Gastrocnemius medialis (tissue), 4 donors: Measurements from ENCODE around the gene RASAL2. TPM values are rescaled to one million over a fixed set of nuclear protein-coding genes. Genes with fewer than 3 reads are reported as not detected.

Source experiments
- ATAC-seq, 2 donors: fragments of 150-250 bp; one replicate each; pipeline ENCODE4 v1.9.1; 2016
- DNase-seq, 2 donors: peaks; one replicate each; pipeline ENCODE4 v3.0.0-alpha.2; 2019
- H3K27ac ChIP-seq, 4 donors: fragments of 200-600 bp; sonication (generic); 1 replicate in 1 of 4; 2 replicates in 3 of 4; pipeline ENCODE4 v1.5.1; 2016 to 2018; ENCODE audit warnings: mild to moderate bottlenecking in 2 of 4, moderate library complexity in 1 of 4
- H3K27me3 ChIP-seq, 3 donors: fragments of 200-600 bp; sonication (generic) in 2 of 3; 1 replicate in 1 of 3; 2 replicates in 2 of 3; pipeline versions ENCODE4 v1.5.1 to v1.6.0; 2016 to 2019; ENCODE audit warnings: mild to moderate bottlenecking in 1 of 3, moderate library complexity in 1 of 3
- H3K36me3 ChIP-seq, 2 donors: fragments of 200-600 bp; sonication (generic) in 1 of 2; one replicate each; pipeline ENCODE4 v1.5.1; 2017 to 2018
- H3K4me1 ChIP-seq, 2 donors: fragments of 200-600 bp; sonication (generic) in 1 of 2; one replicate each; pipeline ENCODE4 v1.5.1; 2016 to 2017; ENCODE audit warnings: mild to moderate bottlenecking in 2 of 2
- H3K4me3 ChIP-seq, 4 donors: fragments of 200-600 bp; sonication (generic) in 3 of 4; 1 replicate in 1 of 4; 2 replicates in 3 of 4; pipeline ENCODE4 v1.5.1; 2016 to 2019; ENCODE audit warnings: mild to moderate bottlenecking in 2 of 4
- H3K9me3 ChIP-seq, 3 donors: fragments of 200-600 bp; sonication (generic) in 2 of 3; 1 replicate in 1 of 3; 2 replicates in 2 of 3; pipeline ENCODE4 v1.5.1; 2016 to 2019
- POLR2A ChIP-seq, 2 donors: fragments of 450-650 bp; IDR thresholded peaks; one replicate each; pipeline ENCODE4 v1.6.1; 2017; ENCODE audit warnings: antibody characterized with exemption in 2 of 2, mild to moderate bottlenecking in 2 of 2, moderate library complexity in 2 of 2
- in situ Hi-C, 4 donors: fragments of 200-750 bp; cut with MboI; loops; one replicate each; pipeline versions ENCODE4 v1.15.0 to v1.8.0; 2017; ENCODE audit warnings: low sequenced_read_pairs in 4 of 4
- intact Hi-C: fragments of 100-400 bp; cut with DNase I; formaldehyde crosslinking; loops from one replicate; pipeline ENCODE4 v1.15.1; 2023; ENCODE audit warnings: low total_unique reads
- total RNA-seq, 4 donors: library from RNA; depleted of rRNA; stranded (reverse); fragments of >200 nt; gene quantifications; one replicate each; pipeline versions ENCODE4 v1.1.0 to v1.2.3, GENCODE V29; 2016
- TF ChIP-seq, protein P1 (sequence below), 5 experiments: fragments of 450-650 bp in 3 of 5; fragments of 200-600 bp in 2 of 5; sonication (generic) in 2 of 5; IDR thresholded peaks in 4 of 5; conservative IDR thresholded peaks in 1 of 5; 1 replicate in 4 of 5; 2 replicates in 1 of 5; pipeline ENCODE4 v1.5.1; 2016 to 2019; ENCODE audit warnings: antibody characterized with exemption in 5 of 5, mild to moderate bottlenecking in 3 of 5, moderate library complexity in 3 of 5

Gene RASAL2
- total RNA-seq, 4 donors from 2014 or later, result 7.6 to 13.4 (median 8.8) TPM

DNA sequence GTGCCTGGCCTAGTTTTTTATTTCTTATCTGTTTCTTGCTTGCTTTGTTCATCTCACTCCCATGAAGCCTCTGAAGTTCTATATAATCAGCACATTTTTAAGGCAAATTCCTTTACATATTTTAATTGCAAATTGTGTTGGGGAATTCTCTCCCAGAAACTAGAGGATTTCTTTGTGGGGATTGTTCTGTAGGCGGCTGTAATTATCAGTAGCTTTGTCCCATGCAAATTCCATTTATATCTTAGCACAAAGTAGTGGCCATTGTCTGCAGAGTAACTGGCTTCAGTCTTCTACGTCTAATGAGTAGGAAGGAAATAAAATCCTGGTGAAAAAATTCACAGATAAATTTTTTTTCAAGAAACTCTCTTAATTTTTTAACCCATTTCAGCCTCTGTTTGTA is 367.2 kb downstream of the RASAL2 start:
- ATAC-seq, result no peak
- in situ Hi-C loops, result no loop called here
- intact Hi-C loops, result no loop called here

DNA sequence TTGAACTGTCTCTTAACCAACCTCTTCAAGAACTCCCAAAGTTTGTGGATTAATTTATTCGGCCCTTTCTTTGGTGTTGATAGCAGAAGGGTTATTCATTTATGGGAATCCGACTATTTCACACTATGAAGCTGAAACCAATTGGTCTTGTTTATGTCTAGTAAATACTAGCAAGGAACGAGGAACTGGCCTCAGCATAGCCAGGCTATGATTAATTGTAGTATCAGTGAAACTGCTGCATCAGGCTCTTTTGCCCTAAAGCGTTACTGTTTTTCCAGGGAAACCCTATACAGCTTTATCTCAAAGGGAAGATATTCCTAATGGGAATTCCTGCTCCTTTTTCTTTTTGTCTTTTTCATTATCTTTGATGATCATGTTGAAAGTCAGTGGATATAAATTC is 367.8 kb downstream of the RASAL2 start:
- H3K36me3 ChIP-seq, result peaks cover 0 to 42% of the 10 kb centered on the region in 2 donors
- no peaks in the 10 kb centered on the region for H3K27me3 ChIP-seq
- H3K4me3 ChIP-seq, result no peak overlapping the region
- in situ Hi-C loops (no loop called here), intact Hi-C loops (no loop called here)
- TF ChIP-seq POLR2A (IDR thresholded peaks at IDR 0.05), result no peak
- TF ChIP-seq, protein P1, sequence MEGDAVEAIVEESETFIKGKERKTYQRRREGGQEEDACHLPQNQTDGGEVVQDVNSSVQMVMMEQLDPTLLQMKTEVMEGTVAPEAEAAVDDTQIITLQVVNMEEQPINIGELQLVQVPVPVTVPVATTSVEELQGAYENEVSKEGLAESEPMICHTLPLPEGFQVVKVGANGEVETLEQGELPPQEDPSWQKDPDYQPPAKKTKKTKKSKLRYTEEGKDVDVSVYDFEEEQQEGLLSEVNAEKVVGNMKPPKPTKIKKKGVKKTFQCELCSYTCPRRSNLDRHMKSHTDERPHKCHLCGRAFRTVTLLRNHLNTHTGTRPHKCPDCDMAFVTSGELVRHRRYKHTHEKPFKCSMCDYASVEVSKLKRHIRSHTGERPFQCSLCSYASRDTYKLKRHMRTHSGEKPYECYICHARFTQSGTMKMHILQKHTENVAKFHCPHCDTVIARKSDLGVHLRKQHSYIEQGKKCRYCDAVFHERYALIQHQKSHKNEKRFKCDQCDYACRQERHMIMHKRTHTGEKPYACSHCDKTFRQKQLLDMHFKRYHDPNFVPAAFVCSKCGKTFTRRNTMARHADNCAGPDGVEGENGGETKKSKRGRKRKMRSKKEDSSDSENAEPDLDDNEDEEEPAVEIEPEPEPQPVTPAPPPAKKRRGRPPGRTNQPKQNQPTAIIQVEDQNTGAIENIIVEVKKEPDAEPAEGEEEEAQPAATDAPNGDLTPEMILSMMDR (IDR thresholded peaks at IDR 0.05 in 4 of 5, conservative IDR thresholded peaks at IDR 0.05 in 1 of 5), result no peak
- no peak overlapping the region for H3K27ac ChIP-seq
- ATAC-seq (no peak), DNase-seq (no peak)
- no peaks in the 10 kb centered on the region for H3K9me3 ChIP-seq
- no peaks in the 10 kb centered on the region for H3K4me1 ChIP-seq

More for the DNA sequence above, 367.2 kb downstream of the RASAL2 start:
- no peak overlapping the region for H3K4me3 ChIP-seq
- H3K27ac ChIP-seq, result no peak overlapping the region
- no peaks in the 10 kb centered on the region for H3K27me3 ChIP-seq
- H3K4me1 ChIP-seq, result no peaks in the 10 kb centered on the region
- TF ChIP-seq, protein P1 (IDR thresholded peaks at IDR 0.05 in 4 of 5, conservative IDR thresholded peaks at IDR 0.05 in 1 of 5), result no peak
- H3K9me3 ChIP-seq, result no peaks in the 10 kb centered on the region
- peaks cover 0 to 42% of the 10 kb centered on the region in 2 donors for H3K36me3 ChIP-seq
- DNase-seq, result no peak

DNA sequence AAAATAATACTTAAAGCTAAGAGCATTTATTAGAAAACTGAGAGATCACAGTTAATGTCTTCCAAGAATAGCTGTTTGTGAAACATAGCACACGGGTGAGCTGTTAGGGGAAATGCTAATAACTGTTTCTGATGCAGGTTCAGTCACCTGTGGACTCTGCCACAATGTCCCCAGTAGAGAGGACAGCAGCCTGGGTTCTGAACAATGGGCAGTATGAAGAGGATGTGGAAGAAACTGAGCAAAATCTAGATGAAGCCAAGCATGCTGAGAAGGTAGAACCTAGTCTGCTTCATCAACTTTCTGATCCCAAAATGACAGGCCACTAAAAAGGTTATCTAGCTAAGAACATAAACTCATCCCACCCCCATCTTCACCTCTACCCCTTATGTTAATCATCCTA is 370.2 kb downstream of the RASAL2 start:
- H3K4me1 ChIP-seq, result no peaks in the 10 kb centered on the region
- H3K27ac ChIP-seq, result no peak overlapping the region
- no peaks in the 10 kb centered on the region for H3K9me3 ChIP-seq
- H3K36me3 ChIP-seq, result peaks cover 0 to 39% of the 10 kb centered on the region in 2 donors
- ATAC-seq (no peak), DNase-seq (no peak)
- in situ Hi-C loops, result no loop called here
- TF ChIP-seq, protein P1 (IDR thresholded peaks at IDR 0.05 in 4 of 5, conservative IDR thresholded peaks at IDR 0.05 in 1 of 5), result no peak
- no peak for TF ChIP-seq POLR2A (IDR thresholded peaks at IDR 0.05)
- H3K27me3 ChIP-seq, result no peaks in the 10 kb centered on the region
- no peak overlapping the region for H3K4me3 ChIP-seq
- intact Hi-C loops, result no loop called here

DNA sequence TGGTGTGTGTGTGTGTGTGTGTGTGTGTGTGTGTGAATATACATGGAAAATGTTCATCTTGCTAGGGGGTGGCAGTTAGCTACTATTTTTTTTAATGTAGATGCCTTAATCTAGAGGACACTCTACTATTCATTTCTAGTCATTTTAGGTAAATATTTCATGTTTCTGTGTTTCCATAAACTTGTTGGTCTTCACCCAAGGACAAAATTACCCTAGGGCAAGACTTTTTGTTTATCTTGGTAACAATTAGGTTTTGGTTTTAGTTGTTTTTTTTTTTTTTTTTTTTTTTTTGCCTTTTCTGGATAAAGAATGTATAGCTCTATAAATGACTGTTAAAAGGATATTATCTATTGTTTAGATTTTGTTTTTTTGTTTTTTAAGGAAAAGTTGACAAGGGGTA is 370.7 kb downstream of the RASAL2 start:
- Histone ChIP-seq H3K27ac (no peak overlapping the region), H3K4me1 (no peaks in the 10 kb centered on the region), H3K36me3 (peaks cover 0 to 39% of the 10 kb centered on the region in 2 donors), H3K9me3 (no peaks in the 10 kb centered on the region), H3K4me3 (no peak overlapping the region), H3K27me3 (no peaks in the 10 kb centered on the region)
- TF ChIP-seq POLR2A (IDR thresholded peaks at IDR 0.05), result no peak
- TF ChIP-seq, protein P1 (IDR thresholded peaks at IDR 0.05 in 4 of 5, conservative IDR thresholded peaks at IDR 0.05 in 1 of 5), result no peak
- intact Hi-C loops (no loop called here), in situ Hi-C loops (no loop called here)
- ATAC-seq (no peak), DNase-seq (no peak)

DNA sequence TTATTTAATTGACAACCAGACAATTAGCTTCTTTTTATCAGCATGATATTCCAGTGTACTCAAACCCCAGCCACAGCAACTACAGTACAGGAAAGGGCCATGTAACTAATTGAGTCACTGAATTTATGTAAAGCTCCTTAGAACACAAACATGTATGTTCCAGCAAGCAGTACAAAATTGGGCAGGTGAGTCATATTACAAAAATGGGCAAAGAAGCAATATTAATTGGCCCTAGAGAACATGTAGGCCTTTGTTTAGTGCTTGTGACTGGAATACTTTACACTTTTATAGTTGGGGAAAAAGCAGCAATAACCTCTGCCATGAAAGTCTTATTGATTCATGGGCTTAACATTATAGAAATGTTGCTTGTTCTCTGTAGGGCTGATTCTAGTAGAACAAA is 371.1 kb downstream of the RASAL2 start:
- Histone ChIP-seq H3K9me3 (no peaks in the 10 kb centered on the region), H3K4me1 (no peaks in the 10 kb centered on the region), H3K27ac (no peak overlapping the region), H3K27me3 (no peaks in the 10 kb centered on the region), H3K36me3 (peaks cover 0 to 39% of the 10 kb centered on the region in 2 donors), H3K4me3 (no peak overlapping the region)
- in situ Hi-C loops, result no loop called here
- DNase-seq (no peak), ATAC-seq (no peak)
- intact Hi-C loops, result no loop called here
- TF ChIP-seq, protein P1 (IDR thresholded peaks at IDR 0.05 in 4 of 5, conservative IDR thresholded peaks at IDR 0.05 in 1 of 5), result no peak
- no peak for TF ChIP-seq POLR2A (IDR thresholded peaks at IDR 0.05)
